ENCODE measurements around the gene MRPL10.

DNA sequence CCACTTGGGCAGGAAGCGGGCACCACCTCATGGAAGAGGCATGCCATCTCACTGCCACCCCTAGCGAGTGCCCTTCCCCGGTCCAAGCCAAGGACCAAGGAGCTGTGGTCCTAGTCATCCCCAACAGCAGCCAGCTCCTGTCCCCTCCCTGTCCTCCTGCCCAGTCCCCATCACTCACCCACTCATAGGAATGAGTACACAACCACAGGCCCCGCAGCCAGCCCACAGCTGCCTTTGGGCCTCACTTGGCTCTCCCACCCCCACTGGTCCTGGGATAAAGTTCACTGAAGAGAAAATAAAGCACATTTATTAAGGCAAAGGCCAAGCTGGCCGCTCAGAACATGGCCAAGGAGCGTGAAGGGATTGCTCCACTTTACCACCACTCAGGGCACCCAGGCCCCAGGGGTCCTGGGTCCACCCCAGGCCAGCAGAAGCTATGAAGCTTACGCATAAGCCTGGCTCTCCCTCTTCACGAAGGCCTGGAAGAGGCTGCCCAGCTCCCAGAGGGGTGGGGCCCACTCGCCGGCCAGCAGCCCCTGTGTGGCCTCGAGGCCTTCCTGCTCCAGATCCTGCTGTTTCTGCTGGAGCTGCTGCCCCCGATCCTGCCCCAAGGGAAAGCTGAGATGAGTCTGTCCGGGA, 6.2 kb upstream of the MRPL10 start:
- TF ChIP-seq CTCF (IDR thresholded peaks at IDR 0.05; ENCODE audit: borderline replicate concordance, extremely low read depth, low read length, poor library complexity, severe bottlenecking) (no peak), EZH2 (IDR thresholded peaks at IDR 0.05; ENCODE audit: borderline replicate concordance, low read depth, low read length, severe bottlenecking) (no peak)

Measured in DND-41 (cell line).